ENCODE results near the gene SLC6A6. TPM values are rescaled to one million over a fixed set of nuclear protein-coding genes. Genes with fewer than 3 reads are reported as not detected.

Gene SLC6A6
- total and polyA plus RNA-seq, 8 donors, result 2.1 to 11.6 (median 3.4) TPM

GRCh38 chr3:14423197-14423743 lies 20.9 kb downstream of the SLC6A6 start:
- Histone ChIP-seq H3K9me3 (no peaks in the 10 kb centered on the region), H3K27ac (no peak overlapping the region), H3K4me1 (peaks cover 4 to 25% (median 12%) of the 10 kb centered on the region in 3 donors), H3K36me3 (no peaks in the 10 kb centered on the region), H3K27me3 (peaks cover 0 to 7% (median 0%) of the 10 kb centered on the region in 4 donors), H3K4me3 (no peak overlapping the region)
- 39 to 66% methylated on average over 2 of the region's 2 CpGs for whole genome bisulfite sequencing, 2 donors
- FAIRE-seq, result no peak
- ATAC-seq, result peak in 3 of 4 donors; percentile 34 to 55 (median 53)
- DNase-seq, result peak in 2 of 6 donors; percentile 46 to 65
- TF ChIP-seq CTCF (IDR thresholded peaks at IDR 0.05), result no peak
- intact Hi-C loops (cut with DNase I), result no loop called here

GRCh38 chr3:14423963-14424362 lies 21.6 kb downstream of the SLC6A6 start:
- DNase-seq (no peak), ATAC-seq (no peak), FAIRE-seq (no peak)
- WGBS, 2 donors, result 45 to 55% methylated on average over 3 of the region's 3 CpGs
- H3K9me3 ChIP-seq, result no peaks in the 10 kb centered on the region
- H3K36me3 ChIP-seq, result no peaks in the 10 kb centered on the region
- no peak overlapping the region for H3K27ac ChIP-seq
- H3K27me3 ChIP-seq, result peaks cover 0 to 7% (median 0%) of the 10 kb centered on the region in 4 donors
- no peak overlapping the region for H3K4me3 ChIP-seq
- peaks cover under 1 to 19% (median 12%) of the 10 kb centered on the region in 3 donors for H3K4me1 ChIP-seq
- intact Hi-C loops (cut with DNase I), result no loop called here
- no peak for TF ChIP-seq CTCF (IDR thresholded peaks at IDR 0.05)

DNA sequence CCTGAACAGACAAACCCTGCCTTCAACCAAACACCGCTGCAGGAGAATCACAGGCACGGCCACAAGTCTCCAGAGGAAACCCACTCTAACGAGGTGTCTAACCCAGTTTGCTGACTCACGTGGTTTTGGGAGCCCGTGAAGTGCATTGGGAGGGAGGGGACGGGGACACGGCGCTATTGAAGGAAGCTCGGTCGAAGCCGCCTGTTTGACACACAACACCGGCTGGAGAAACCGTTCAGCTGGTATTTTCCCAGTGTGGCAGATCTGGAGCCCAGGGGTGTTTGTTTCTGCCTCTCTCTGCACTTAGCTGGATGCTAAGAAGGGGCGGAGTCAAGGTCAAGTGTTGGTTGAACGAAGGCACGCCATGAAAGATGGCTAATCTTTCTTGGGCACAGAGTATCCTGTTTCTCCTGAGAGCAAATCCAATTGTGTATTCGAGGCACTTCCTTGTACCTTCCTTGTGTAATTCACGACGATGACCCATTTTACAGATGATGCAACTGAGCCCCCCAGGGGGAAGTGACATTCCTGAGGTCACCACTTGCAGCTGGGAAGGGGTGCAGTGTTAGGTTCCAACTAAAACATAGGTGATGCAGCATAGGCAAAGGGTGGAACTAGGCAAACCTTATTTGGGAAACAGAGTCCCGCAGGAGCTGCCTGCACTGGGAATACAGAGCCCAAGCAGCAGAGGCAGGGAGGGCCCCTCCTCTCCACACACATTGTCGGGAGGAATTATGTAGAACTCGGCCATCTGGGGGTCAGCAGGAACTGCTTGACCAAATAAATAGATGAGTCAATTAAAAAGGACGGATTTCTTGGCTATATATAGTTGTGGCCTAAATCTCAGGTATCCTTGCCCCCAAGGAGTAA lies 22.5 kb downstream of the SLC6A6 start:
- H3K9me3 ChIP-seq, result no peaks in the 10 kb centered on the region
- no peak overlapping the region for H3K27ac ChIP-seq
- H3K27me3 ChIP-seq, result peaks cover 0 to 7% (median 0%) of the 10 kb centered on the region in 4 donors
- FAIRE-seq, result no peak
- H3K4me3 ChIP-seq, result no peak overlapping the region
- intact Hi-C loops (cut with DNase I), result no loop called here
- peaks cover 0 to 9% (median 2%) of the 10 kb centered on the region in 3 donors for H3K4me1 ChIP-seq
- TF ChIP-seq CTCF (IDR thresholded peaks at IDR 0.05), result no peak
- peak in 1 of 6 donors; percentile 15 for DNase-seq
- ATAC-seq, result no peak
- no peaks in the 10 kb centered on the region for H3K36me3 ChIP-seq
- 50 to 54% methylated on average over 23 of the region's 23 CpGs for WGBS, 2 donors

GRCh38 chr3:14425581-14426304 lies 23.3 kb downstream of the SLC6A6 start:
- peak in 1 of 6 donors; percentile 24 for DNase-seq
- Histone ChIP-seq H3K27ac (no peak overlapping the region), H3K36me3 (no peaks in the 10 kb centered on the region), H3K4me1 (peaks cover 0 to 2% (median 0%) of the 10 kb centered on the region in 3 donors), H3K27me3 (peaks cover 0 to 7% (median 0%) of the 10 kb centered on the region in 4 donors), H3K9me3 (no peaks in the 10 kb centered on the region), H3K4me3 (no peak overlapping the region)
- no peak for FAIRE-seq
- WGBS, 2 donors, result 70 to 78% methylated on average over 16 of the region's 16 CpGs
- peak in 3 of 4 donors; percentile 33 to 46 (median 38) for ATAC-seq
- TF ChIP-seq CTCF (IDR thresholded peaks at IDR 0.05), result no peak
- intact Hi-C loops (cut with DNase I), result no loop called here

Data from pancreas (tissue), 10 donors.